Measurements from ENCODE around the gene PRKACA. TPM values are rescaled to one million over a fixed set of nuclear protein-coding genes. Genes with fewer than 3 reads are reported as not detected.
A peak's percentile ranks its signal among the peaks of the same experiment; 100 is the strongest.

The PRKACA gene
- total RNA-seq, 1 experiment from 2014 or later = 56.7 TPM

DNA sequence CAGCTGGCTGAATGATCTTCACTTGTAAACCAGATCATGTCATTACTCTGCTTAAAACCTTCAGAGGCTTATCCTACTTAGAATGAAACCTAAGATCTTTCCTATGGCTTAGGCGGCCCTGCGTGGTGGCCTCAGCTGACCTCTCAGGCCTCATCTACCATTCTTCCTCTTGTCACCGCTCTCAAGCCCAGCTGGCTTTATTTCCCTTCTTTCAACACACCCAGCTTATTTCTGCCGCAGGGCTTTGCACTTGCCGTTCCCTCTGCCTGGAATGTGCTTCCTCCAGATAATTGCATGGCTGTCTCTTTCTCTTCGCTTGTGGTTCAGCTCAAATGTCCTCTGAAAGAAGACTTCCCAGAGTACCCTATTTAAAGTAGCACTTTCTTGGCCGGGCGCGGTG lies 22.4 kb upstream of the PRKACA start:
- TF ChIP-seq, protein P1, sequence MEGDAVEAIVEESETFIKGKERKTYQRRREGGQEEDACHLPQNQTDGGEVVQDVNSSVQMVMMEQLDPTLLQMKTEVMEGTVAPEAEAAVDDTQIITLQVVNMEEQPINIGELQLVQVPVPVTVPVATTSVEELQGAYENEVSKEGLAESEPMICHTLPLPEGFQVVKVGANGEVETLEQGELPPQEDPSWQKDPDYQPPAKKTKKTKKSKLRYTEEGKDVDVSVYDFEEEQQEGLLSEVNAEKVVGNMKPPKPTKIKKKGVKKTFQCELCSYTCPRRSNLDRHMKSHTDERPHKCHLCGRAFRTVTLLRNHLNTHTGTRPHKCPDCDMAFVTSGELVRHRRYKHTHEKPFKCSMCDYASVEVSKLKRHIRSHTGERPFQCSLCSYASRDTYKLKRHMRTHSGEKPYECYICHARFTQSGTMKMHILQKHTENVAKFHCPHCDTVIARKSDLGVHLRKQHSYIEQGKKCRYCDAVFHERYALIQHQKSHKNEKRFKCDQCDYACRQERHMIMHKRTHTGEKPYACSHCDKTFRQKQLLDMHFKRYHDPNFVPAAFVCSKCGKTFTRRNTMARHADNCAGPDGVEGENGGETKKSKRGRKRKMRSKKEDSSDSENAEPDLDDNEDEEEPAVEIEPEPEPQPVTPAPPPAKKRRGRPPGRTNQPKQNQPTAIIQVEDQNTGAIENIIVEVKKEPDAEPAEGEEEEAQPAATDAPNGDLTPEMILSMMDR (conservative IDR thresholded peaks at IDR 0.05; ENCODE audit: low read depth, low read length) = no peak
- no peak for TF ChIP-seq EZH2 (IDR thresholded peaks at IDR 0.05; ENCODE audit: borderline replicate concordance, low read depth, low read length, poor library complexity, severe bottlenecking)
- POLR2A ChIA-PET (ENCODE audit: low non-redundant PET) = no interaction called here
- no peak for DNase-seq (ENCODE audit: low spot score)
- CTCF ChIA-PET = no interaction called here
- H3K4me1 ChIP-seq (ENCODE audit: insufficient read depth, low read length, poor library complexity, severe bottlenecking) = peaks cover 13% of the 10 kb centered on the region
- H3K27me3 ChIP-seq (replicated peaks; ENCODE audit: insufficient read depth, low read depth, low read length, poor library complexity) = no peaks in the 10 kb centered on the region
- intact Hi-C loops (cut with micrococcal nuclease; ENCODE audit: unreplicated experiment) = loop anchor here (5.0 kb wide), 3 partner anchors 207 to 342 kb away; no protein-coding TSS in a partner anchor
- H3K9me3 ChIP-seq (ENCODE audit: low read depth, low read length, poor library complexity, severe bottlenecking) = no peaks in the 10 kb centered on the region
- no peak overlapping the region for H3K4me3 ChIP-seq (ENCODE audit: low read depth, low read length, poor library complexity, severe bottlenecking)
- no TSS peak for BruUV-seq (replicated peaks)
- H3K36me3 ChIP-seq (ENCODE audit: insufficient read depth, low read length, poor library complexity, severe bottlenecking) = peaks cover 4% of the 10 kb centered on the region
- H3K27ac ChIP-seq (ENCODE audit: low read depth, low read length, poor library complexity, severe bottlenecking) = no peak overlapping the region

DNA sequence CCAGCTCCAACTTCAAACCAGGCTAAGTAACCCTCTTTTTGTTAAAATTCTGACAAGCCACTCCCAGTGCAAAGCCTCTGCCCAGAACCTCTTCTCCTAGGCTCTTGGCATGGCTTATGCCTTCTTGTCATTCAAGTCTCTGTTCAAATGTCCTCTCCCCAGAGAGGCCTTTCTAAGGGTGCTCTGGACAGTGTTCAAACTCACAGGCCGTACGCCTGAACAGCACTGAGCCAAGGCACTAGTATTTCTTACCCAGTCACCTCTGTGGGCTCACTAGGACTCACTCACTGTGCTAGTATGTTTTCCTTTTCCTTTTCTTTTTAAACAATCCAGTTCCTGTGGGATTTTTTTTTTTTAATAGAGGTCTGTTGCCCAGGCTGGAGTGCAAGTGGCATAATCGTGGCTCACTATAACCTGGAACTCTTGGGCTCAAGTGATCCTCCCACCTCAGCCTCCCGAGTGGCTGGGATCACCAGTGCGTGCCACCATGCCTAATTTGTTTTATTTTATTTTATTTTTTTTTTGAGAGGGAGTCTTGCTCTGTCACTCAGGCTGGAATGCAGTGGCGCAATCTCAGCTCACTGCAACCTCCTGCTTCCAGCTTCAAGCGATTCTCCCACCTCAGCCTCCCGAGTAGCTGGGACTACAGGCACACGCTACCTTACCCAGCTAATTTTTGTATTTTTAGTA lies 21.2 kb upstream of the PRKACA start:
- CTCF ChIA-PET = interaction anchor here (0.7 kb wide), 1 partner anchor 346 kb away, joined by 4 read pairs; no protein-coding TSS in a partner anchor
- DNase-seq (ENCODE audit: low spot score) = no peak
- intact Hi-C loops (cut with micrococcal nuclease; ENCODE audit: unreplicated experiment) = loop anchor here (5.0 kb wide), 3 partner anchors 209 to 344 kb away; no protein-coding TSS in a partner anchor
- no peaks in the 10 kb centered on the region for H3K27me3 ChIP-seq (replicated peaks; ENCODE audit: insufficient read depth, low read depth, low read length, poor library complexity)
- TF ChIP-seq, protein P1 (conservative IDR thresholded peaks at IDR 0.05; ENCODE audit: low read depth, low read length) = no peak
- TF ChIP-seq EZH2 (IDR thresholded peaks at IDR 0.05; ENCODE audit: borderline replicate concordance, low read depth, low read length, poor library complexity, severe bottlenecking) = no peak
- H3K4me1 ChIP-seq (ENCODE audit: insufficient read depth, low read length, poor library complexity, severe bottlenecking) = peaks cover 21% of the 10 kb centered on the region
- no TSS peak for BruUV-seq (replicated peaks)
- POLR2A ChIA-PET (ENCODE audit: low non-redundant PET) = no interaction called here
- no peaks in the 10 kb centered on the region for H3K9me3 ChIP-seq (ENCODE audit: low read depth, low read length, poor library complexity, severe bottlenecking)
- peak overlapping the region; percentile 55 for H3K27ac ChIP-seq (ENCODE audit: low read depth, low read length, poor library complexity, severe bottlenecking)
- H3K36me3 ChIP-seq (ENCODE audit: insufficient read depth, low read length, poor library complexity, severe bottlenecking) = peaks cover 4% of the 10 kb centered on the region
- no peak overlapping the region for H3K4me3 ChIP-seq (ENCODE audit: low read depth, low read length, poor library complexity, severe bottlenecking)

DNA sequence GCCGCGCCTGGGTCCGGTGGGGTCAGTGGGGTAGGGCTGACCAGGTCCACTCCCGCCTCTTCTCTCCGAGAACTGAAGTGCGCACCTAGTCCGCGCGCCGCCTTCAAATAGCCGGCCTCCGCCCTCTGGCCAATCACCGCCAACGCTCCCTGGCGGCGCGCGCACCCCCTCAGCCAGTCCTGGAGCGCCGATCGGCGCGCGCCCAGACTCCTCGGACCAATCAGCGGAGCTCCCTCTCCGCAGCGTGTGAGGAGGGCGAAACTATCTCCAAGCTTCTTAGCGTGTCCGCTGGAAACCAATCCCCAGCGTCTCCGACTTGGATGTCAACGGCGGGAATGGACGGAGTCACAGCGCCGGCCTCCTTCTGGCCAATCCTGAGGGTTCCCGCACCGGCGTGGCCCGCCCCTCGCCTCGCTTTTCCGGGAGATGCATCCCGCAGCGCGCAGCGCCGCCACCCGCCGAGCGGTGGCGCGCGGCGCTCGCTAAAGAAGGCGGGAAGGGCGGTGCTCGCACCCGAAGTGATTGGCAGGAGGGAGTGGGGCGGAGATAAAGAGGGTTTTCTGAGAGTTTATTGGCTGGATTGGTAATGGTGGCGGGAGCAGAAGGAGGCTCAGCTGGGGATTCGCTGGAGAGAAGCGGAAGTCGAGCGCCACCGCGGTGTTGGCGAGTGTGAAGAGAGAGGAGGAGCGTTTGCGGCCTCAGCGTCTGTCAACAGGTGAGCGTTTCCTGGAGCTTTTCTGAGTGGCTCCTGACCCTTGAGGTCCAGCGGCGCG lies 19.1 kb upstream of the PRKACA start, which contains the start of gene ASF1B:
TSS of gene ASF1B (minus strand) at position 81 of the 773 bp plus-strand sequence. CDS start 133 bp downstream, outside the sequence.
- Histone ChIP-seq H3K9me3 (ENCODE audit: low read depth, low read length, poor library complexity, severe bottlenecking) (no peaks in the 10 kb centered on the region), H3K4me3 (ENCODE audit: low read depth, low read length, poor library complexity, severe bottlenecking) (peak within 1 kb of the TSS; percentile 89), H3K27me3 (replicated peaks; ENCODE audit: insufficient read depth, low read depth, low read length, poor library complexity) (no peaks in the 10 kb centered on the region), H3K4me1 (ENCODE audit: insufficient read depth, low read length, poor library complexity, severe bottlenecking) (peaks cover 21% of the 10 kb centered on the region), H3K27ac (ENCODE audit: low read depth, low read length, poor library complexity, severe bottlenecking) (peak within 1 kb of the TSS; percentile 84), H3K36me3 (ENCODE audit: insufficient read depth, low read length, poor library complexity, severe bottlenecking) (peaks cover 4% of the 10 kb centered on the region)
- intact Hi-C loops (cut with micrococcal nuclease; ENCODE audit: unreplicated experiment) = loop anchor here (1.0 to 5.0 kb wide), 4 partner anchors 211 to 346 kb away; no protein-coding TSS in a partner anchor
- ChIA-PET CTCF (interaction anchor here (0.5 to 1.4 kb wide), 12 partner anchors 9 to 342 kb away, joined by 3 to 7 read pairs (median 4); no protein-coding TSS in a partner anchor), POLR2A (ENCODE audit: low non-redundant PET) (interaction anchor here (0.7 kb wide), 3 partner anchors 186 to 314 kb away, joined by 3 to 4 read pairs (median 3); no protein-coding TSS in a partner anchor)
- DNase-seq (ENCODE audit: low spot score) = peak; percentile 100
- no TSS peak for BruUV-seq (replicated peaks)
- no peak for TF ChIP-seq EZH2 (IDR thresholded peaks at IDR 0.05; ENCODE audit: borderline replicate concordance, low read depth, low read length, poor library complexity, severe bottlenecking)
- TF ChIP-seq, protein P1 (conservative IDR thresholded peaks at IDR 0.05; ENCODE audit: low read depth, low read length) = peak; percentile 91

All from A673 (cell line).